ENCODE data around the gene MAMSTR.
"Not testable (repeated sequence)": the region's sequence is repeated elsewhere in the genome, so short reads cannot be mapped to it uniquely, and the experiment has no call there.

Gene MAMSTR

DNA sequence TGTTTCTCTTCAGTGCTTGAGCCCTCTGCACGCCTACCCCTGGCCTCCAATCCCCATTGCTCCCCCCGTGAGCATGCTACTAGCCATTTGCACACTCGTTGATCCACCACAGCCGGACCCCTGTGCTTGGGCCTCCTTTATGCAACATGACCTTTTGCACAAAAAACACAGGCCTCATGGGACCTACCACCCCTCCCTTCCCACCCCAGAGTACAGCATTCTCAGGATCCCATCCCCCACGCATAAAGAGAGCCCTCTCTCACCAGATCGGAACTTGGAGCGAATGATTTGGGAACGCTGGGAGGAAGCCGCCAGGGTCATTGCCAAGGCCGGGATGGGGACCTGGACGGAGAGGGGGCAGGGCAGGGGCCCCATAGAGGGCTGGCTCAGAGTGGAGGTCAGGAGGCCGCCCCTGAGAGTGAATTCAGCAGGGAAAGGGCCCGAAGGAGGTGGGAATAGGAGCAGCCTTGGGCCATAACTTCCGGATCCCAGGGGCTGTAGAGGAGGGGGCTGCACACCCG lies 754 bp downstream of the MAMSTR start:
- no peak for DNase-seq

- not testable (repeated sequence) for DNase-seq
Measured at GRCh38 chr19:48718106-48718505, 1.4 kb downstream of the MAMSTR start.

- no peak for DNase-seq
Measured at GRCh38 chr19:48716562-48717291, 2.8 kb downstream of the MAMSTR start.

- no peak for DNase-seq
Measured at GRCh38 chr19:48715681-48716171, 3.8 kb downstream of the MAMSTR start.

- DNase-seq: no peak
Measured at GRCh38 chr19:48714759-48715675, 4.5 kb downstream of the MAMSTR start.

- DNase-seq: peak; percentile 100
Measured at GRCh38 chr19:48713864-48714755, 5.4 kb downstream of the MAMSTR start.

DNA sequence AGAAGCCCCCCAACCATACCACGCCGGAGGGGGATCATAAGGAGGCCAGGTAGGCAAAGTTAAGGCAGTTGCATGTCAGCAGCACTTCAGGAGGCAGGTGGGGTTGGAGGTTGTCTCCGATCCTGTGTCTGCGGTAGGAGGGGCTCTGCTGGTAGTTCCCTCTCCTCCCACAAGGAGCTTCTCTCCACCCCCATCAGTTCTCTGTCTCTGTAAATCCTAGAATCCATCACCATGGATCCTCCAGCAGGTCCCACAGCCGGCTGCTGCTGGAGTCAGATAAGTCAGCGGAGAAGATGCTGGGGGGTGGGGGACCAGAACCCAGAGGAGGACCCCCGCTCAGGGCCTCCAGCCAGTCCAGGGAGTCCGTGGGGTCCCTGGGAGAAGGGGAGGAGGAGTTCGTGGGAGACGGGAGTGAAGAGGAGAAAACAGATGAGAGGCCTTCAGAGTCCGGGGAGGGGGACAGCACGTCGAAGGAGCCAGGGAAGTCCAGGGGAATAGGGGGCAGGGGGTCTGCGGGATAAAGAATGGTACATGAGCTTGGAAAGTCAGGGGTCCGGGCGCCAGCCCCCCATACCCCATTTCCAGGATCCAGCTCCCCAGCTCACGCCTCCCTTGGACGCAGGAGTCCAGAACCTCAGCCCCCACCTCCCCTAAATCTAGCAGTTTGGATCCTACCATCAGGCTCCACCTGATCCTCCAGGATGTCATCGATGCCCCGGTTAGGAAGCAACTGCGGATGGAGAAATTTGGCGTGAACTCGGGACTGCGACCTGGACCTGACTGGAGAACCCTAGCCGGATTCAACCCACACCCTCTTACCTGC lies 6.3 kb downstream of the MAMSTR start:
- DNase-seq: no peak

GRCh38 chr19:48711106-48711662 lies 8.3 kb downstream of the MAMSTR start:
- DNase-seq: no peak

DNA sequence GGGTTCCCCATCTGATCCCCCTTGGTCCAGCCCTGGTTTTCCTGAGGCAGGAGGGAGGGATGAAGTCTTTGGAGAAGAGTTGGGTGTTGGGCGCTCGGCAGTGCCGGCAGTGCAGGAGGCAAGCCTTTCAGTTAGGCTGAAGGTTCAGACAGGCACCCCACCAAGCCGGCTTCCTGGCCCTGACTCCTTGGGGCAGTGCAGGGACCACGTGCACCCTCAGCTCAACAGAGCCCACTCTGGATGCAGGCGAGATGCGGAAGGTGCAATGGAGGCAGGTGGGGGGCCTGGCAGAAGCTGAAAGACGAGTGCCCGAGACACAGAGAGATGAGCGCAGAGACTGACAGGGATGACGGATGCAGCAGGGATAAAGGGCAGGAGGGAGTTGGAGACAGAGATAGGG lies 11.1 kb downstream of the MAMSTR start:
- no peak for DNase-seq

GRCh38 chr19:48705431-48705830 lies 14.1 kb downstream of the MAMSTR start:
- DNase-seq: no peak

- no peak for DNase-seq
Measured at GRCh38 chr19:48703316-48703715, 16.2 kb downstream of the MAMSTR start.

- DNase-seq: no peak
Measured at GRCh38 chr19:48702701-48703100, 16.8 kb downstream of the MAMSTR start.

DNA sequence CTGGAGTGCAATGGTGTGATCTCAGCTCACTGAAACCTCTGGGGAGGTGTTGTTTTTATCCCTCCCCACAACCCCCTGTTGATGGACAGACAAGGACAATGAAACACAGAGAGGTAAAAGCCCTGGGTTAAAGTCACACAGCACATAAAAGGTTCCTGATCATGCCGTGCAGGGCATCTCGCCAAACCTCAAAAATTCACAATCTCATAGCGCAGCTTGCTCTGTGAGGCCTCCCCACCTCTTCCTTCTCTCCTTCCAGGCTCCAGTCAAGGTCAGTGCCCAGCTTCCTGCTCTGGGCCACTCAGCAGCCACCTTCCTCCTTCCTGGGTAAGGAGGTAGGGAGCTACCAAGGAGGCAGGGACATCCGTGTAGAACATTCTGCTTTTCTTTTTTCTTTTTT lies 21.5 kb downstream of the MAMSTR start:
- DNase-seq: no peak

DNA sequence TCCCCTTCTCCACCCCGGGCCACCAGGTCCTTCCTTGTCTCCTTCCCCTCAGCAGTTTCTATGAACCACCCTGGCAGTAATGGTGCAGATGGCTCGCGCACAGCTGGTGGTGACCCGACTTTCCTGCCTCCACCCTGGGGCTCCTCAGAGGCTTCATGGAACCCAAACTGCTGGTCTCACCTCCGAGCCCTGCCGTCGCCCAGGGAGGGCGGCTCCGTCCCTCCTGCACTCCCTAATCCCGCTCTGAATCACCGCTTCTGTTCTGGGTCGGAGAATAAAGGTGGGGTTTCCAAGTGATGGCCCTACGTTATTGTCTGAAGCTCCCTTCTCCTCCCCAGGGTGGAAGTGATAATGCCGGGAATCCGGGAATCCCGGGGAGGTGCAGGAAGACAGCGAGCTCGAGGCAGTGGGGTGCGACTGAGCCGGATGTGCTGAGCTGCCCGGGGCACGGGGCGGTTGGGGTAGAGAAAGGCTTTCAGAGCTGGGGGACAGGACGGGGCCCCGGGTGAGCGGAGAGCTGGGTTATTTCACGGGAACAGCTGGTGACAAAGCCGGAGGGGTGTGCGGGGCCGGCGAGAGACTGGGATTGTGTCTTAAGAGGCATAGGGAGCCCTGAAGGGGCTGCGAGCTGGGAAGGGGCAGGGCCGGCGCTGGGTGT lies 23.0 kb downstream of the MAMSTR start:
- no peak for DNase-seq

- no peak for DNase-seq
Measured at GRCh38 chr19:48695743-48696352, 23.7 kb downstream of the MAMSTR start, which contains the start of gene FUT2. Gene FUT2, plus strand, starts transcription at chr19:48695971. Its CDS starts 6,986 bp downstream, at chr19:48702957.

GRCh38 chr19:48693629-48694028 lies 25.9 kb downstream of the MAMSTR start:
- DNase-seq: not testable (repeated sequence)

DNA sequence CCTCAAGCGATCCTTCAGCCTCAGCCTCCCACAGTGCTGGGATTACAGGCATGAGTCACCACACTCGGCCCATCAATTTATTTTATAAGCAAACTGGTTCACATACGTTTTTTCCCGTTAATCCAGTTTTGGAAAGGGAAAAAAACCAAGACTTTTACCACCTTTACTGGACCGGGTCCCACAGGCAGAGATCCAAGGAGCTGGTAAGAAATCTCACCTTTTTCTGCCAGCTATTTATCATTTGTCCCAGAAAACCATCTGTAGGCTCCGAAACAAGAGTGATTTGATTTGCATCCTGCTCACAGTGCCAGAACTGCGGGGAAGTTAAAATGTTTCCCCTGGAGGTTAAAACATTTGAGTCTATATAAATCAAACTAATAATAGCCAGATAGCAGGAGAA lies 30.1 kb downstream of the MAMSTR start:
- no peak for DNase-seq

GRCh38 chr19:48687776-48688175 lies 31.7 kb downstream of the MAMSTR start:
- DNase-seq: no peak

- DNase-seq: not testable (repeated sequence)
Measured at GRCh38 chr19:48686637-48687036, 32.9 kb downstream of the MAMSTR start.

GRCh38 chr19:48686088-48686487 lies 33.4 kb downstream of the MAMSTR start:
- no peak for DNase-seq
